Measurements from ENCODE around the gene TLE4.
A peak's percentile ranks its signal among the peaks of the same experiment; 100 is the strongest.
"Not testable (repeated sequence)": the region's sequence is repeated elsewhere in the genome, so short reads cannot be mapped to it uniquely, and the experiment has no call there.

TLE4 gene

GRCh38 chr9:79604149-79604548, 32.4 kb downstream of the TLE4 start:
- peak; percentile 8 for DNase-seq

DNA sequence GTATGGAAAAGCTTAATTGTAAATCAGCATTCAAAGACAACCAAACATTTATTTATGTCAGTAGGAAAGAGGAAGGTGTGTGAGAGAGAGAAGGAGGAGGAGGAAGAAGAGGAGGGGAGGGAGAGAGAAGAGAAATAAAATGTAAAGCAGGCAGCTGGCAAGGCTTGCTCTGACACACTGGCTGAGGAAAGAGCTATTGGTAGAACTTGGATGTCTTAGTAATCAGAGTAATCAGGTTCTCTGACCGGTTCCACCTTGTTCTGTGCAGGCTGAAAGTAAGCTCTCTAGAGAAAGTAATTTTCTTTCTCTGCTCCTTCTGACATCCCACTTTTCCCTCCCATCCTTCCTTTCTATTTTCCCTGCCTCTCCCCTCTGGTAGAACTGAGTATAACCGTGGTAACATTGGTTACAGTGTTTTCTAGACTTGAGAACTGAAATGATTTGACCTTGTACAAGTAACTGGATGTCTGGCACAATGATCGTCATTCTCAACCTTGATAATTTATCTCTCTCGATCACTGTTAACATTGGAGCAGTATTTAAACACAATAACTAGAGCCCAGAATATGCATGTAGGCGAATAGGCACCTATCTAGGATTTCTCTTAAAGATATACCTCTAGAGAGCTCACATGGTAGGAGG, 33.3 kb downstream of the TLE4 start:
- DNase-seq, result no peak

- DNase-seq, result not testable (repeated sequence)
These were observed 34.8 kb downstream of the TLE4 start for GRCh38 chr9:79606529-79606928.

DNA sequence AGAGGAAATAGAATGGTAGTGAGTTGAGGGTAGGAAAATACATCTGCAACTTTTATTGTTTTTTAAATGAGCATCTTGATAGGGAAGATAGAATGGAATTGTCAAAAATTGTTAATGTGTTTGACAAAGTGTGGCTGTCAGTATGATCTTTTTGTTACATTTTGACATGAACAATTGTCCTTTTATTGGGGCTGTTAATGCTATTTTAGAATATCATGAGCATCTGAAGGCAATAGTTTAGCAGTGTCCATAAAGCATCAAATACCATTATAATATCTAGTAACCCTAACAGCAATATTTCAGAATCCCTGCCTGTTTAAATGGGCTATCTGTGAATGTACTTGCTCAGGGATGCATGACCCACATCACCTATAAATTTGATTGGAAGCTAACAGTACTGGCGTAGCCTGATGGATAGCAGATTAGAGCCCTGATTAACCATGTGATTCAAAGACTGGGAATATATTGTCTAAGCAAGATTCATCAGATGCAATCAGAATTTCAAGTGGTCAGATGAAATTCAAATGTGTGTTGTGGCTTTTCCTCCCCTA, 37.8 kb downstream of the TLE4 start:
- no peak for DNase-seq

DNA sequence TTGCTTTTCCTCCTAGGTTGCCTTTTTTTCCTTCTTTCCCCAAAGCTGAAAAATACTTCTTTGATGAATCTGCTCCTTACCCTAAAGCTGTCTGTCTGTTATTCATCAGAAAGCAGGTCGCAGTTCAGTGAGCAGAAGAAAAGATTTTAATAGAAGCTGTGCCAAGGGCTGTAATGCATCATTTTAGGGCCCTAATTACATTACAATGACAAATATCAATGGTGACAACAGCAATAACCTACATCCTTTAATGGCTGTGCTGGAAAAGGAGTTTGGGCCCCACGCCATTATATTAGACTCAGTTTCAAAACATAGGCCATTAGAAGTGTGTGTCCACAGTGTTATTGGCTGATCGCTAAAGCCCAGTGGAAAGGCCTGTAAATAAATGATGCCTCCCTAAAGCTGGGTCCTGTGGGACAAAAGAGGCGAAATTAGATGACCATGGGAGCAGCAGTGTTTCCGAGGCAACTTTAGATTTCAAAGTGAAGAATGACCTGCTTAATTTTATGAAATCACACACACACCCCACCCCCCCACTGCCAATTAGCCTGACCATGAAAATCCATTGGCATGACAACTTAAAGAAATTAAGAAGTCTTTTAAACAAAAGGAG, 38.4 kb downstream of the TLE4 start:
- DNase-seq, result no peak

GRCh38 chr9:79610791-79611614, 39.2 kb downstream of the TLE4 start:
- DNase-seq, result peak; percentile 20

GRCh38 chr9:79613145-79613544, 41.4 kb downstream of the TLE4 start:
- no peak for DNase-seq

DNA sequence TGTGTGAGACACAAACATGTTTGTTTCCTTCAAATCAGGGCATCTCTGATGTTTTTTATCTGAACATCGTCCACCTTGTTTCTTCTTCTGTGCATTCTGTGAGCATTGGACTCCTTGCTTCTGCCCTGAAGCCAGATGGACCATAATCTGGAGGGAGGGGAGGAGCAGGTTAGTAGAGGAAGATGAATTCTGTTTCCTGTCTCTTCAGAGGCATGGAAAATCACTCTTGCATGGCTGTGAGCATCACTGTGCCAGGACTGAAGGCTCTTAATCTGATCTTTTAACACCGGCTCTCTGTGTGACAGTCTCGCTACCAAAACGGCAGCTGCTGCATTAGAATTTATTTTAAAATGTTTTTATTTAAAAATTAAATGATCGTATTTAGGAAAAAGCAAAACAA, 43.3 kb downstream of the TLE4 start:
- no peak for DNase-seq

- DNase-seq, result no peak
These were observed 44.2 kb downstream of the TLE4 start for GRCh38 chr9:79616013-79616412.

- DNase-seq, result no peak
These were observed 45.2 kb downstream of the TLE4 start for GRCh38 chr9:79616971-79617370.

GRCh38 chr9:79617395-79617794, 45.6 kb downstream of the TLE4 start:
- DNase-seq, result no peak

- no peak for DNase-seq
These were observed 48.2 kb downstream of the TLE4 start for GRCh38 chr9:79619930-79620329.

- DNase-seq, result no peak
These were observed 50.3 kb downstream of the TLE4 start for GRCh38 chr9:79621916-79622575.

DNA sequence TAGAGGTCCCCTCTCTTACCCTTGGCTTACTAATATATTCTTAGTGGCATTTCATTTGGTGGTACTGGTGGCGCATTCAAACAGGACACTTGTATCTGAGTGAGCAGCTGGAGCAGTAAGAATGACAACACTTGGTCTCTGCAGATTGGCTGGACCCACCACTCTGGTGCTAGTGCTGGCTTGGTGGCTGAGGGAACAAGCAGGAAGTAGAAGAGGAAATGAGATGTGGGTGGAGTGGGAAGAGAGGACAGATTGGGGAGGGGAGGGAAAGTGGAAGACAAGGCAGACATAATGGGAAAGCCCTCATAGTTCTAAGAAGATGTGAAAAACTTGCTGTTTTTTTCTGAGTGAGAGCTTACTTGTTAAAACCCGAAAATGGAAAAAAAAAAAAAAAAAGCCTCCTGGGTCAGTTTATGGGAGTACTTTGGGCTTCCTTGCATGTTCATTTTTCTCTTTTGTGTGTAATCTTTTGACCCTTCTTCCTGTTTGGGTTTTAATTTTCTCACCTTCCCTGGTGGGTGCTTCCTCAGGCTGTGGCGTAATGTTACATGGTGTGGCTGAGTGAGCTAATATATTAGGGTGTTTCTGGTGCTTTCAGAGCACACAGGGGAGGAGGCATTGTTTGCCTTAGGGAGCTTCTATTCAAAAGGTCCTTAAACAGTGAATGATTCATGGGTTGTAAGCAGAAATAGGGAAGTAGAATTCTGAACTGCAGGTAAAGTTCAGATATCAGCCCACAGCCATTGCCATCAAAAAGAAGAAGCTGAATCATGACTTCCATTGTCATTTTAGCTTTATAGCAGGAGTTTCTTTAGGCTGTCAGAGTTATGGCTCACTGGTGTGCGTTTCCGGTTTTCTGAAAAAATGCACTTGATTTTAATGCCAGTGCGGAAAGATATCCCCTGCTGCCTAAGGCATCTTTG, 52.3 kb downstream of the TLE4 start:
- peak; percentile 72 for DNase-seq

GRCh38 chr9:79629721-79630120, 58.0 kb downstream of the TLE4 start:
- DNase-seq, result no peak

GRCh38 chr9:79630521-79631403, 59.0 kb downstream of the TLE4 start:
- peak; percentile 72 for DNase-seq

GRCh38 chr9:79632060-79632459, 60.3 kb downstream of the TLE4 start:
- DNase-seq, result no peak

GRCh38 chr9:79632705-79633104, 60.9 kb downstream of the TLE4 start:
- no peak for DNase-seq

- DNase-seq, result peak; percentile 36
These were observed 61.8 kb downstream of the TLE4 start for GRCh38 chr9:79633558-79633957.

- peak; percentile 57 for DNase-seq
These were observed 65.6 kb downstream of the TLE4 start for GRCh38 chr9:79637177-79637925.
